ENCODE measurements around the gene MCC. TPM values are rescaled to one million over a fixed set of nuclear protein-coding genes. Genes with fewer than 3 reads are reported as not detected.

The MCC gene
- total RNA-seq, 6 donors from 2014 or later: 12.1 to 67.1 (median 21.3) TPM

DNA sequence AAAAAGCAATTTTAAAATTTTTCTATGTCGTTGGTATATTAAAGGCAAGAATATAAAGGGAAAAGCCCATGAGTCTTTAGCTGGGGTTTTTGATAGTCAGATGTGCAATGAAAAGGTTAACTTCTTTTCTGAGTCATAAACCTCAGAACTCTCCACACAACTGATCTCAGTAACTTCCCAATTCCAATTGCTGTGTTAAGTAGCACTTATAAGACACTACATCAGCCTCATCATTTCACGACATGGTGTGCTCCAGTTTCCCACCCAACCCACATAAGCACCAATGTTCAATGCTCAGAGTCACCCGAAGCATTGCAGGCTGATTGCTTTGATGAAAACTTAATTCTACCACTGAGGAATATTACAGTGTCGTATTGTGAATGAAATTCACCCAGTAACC lies 209.3 kb downstream of the MCC start:
- Histone ChIP-seq H3K27me3 (no peaks in the 10 kb centered on the region), H3K9me3 (no peaks in the 10 kb centered on the region), H3K27ac (no peak overlapping the region), H3K4me3 (no peak overlapping the region), H3K36me3 (no peaks in the 10 kb centered on the region), H3K4me1 (peaks cover 0 to 14% (median 0%) of the 10 kb centered on the region in 4 donors)
- no peak for DNase-seq
- no peak for ATAC-seq (ENCODE audit: low FRiP score in 2 of 2)
- 62 to 89% methylated on average over 4 of the region's 4 CpGs for WGBS, 2 donors
- TF ChIP-seq POLR2AphosphoS5 (IDR thresholded peaks at IDR 0.05): no peak
- TF ChIP-seq, protein P1, sequence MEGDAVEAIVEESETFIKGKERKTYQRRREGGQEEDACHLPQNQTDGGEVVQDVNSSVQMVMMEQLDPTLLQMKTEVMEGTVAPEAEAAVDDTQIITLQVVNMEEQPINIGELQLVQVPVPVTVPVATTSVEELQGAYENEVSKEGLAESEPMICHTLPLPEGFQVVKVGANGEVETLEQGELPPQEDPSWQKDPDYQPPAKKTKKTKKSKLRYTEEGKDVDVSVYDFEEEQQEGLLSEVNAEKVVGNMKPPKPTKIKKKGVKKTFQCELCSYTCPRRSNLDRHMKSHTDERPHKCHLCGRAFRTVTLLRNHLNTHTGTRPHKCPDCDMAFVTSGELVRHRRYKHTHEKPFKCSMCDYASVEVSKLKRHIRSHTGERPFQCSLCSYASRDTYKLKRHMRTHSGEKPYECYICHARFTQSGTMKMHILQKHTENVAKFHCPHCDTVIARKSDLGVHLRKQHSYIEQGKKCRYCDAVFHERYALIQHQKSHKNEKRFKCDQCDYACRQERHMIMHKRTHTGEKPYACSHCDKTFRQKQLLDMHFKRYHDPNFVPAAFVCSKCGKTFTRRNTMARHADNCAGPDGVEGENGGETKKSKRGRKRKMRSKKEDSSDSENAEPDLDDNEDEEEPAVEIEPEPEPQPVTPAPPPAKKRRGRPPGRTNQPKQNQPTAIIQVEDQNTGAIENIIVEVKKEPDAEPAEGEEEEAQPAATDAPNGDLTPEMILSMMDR (IDR thresholded peaks at IDR 0.05): no peak
- no peak for TF ChIP-seq POLR2A (IDR thresholded peaks at IDR 0.05)
- TF ChIP-seq EP300 (IDR thresholded peaks at IDR 0.05): no peak

DNA sequence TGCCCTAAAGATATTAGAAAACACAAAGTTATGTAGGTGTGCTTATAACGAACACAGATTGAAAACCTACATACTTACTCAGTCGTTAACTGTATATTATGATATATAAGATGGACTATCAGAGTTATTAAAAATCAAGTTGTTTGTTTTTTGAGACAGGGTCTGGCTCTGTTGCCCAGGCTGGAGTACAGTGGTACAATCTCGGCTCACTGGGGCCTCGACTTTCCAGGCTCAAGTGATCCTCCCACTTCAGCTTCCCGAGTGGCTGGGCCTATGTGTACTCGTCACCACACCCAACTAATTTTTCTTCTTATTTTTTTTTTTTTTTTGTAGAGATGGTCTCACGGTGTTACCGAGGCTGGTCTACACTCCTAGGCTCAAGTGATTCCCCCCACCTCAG lies 211.8 kb downstream of the MCC start:
- no peak overlapping the region for H3K27ac ChIP-seq
- no peak for DNase-seq
- TF ChIP-seq POLR2A (IDR thresholded peaks at IDR 0.05): no peak
- TF ChIP-seq EP300 (IDR thresholded peaks at IDR 0.05): no peak
- TF ChIP-seq, protein P1 (IDR thresholded peaks at IDR 0.05): no peak
- TF ChIP-seq POLR2AphosphoS5 (IDR thresholded peaks at IDR 0.05): no peak
- no peaks in the 10 kb centered on the region for H3K9me3 ChIP-seq
- peaks cover 0 to 10% (median 0%) of the 10 kb centered on the region in 4 donors for H3K4me1 ChIP-seq
- H3K4me3 ChIP-seq: no peak overlapping the region
- WGBS, 2 donors: 94 to 95% methylated on average over 8 of the region's 8 CpGs
- no peak for ATAC-seq (ENCODE audit: low FRiP score in 2 of 2)
- no peaks in the 10 kb centered on the region for H3K27me3 ChIP-seq
- H3K36me3 ChIP-seq: no peaks in the 10 kb centered on the region

DNA sequence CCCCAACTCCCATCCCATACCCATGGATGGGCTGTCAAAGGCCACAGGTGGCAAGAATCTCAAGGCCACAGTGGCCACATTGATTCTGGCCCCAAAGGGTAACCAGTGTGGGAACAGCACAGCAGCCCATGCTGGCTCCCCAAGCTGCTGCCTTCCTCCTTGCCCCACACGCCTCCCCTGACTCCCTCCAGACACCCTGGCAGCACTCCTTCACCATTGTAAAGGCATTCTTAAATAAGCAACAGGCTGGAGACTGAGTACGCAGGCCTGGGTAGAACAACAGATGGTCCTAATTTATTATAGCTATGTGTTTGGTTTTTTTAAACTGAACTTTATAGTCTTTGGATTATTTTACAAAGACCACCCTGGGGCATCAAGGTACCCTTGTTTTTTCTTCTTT lies 212.3 kb downstream of the MCC start:
- Histone ChIP-seq H3K27me3 (no peaks in the 10 kb centered on the region), H3K9me3 (no peaks in the 10 kb centered on the region), H3K4me3 (no peak overlapping the region), H3K27ac (no peak overlapping the region), H3K4me1 (peaks cover 0 to 8% (median 2%) of the 10 kb centered on the region in 4 donors), H3K36me3 (no peaks in the 10 kb centered on the region)
- no peak for DNase-seq
- TF ChIP-seq, protein P1 (IDR thresholded peaks at IDR 0.05): no peak
- TF ChIP-seq EP300 (IDR thresholded peaks at IDR 0.05) (no peak), POLR2A (IDR thresholded peaks at IDR 0.05) (no peak), POLR2AphosphoS5 (IDR thresholded peaks at IDR 0.05) (no peak)
- 91 to 94% methylated on average over 2 of the region's 2 CpGs for WGBS, 2 donors
- ATAC-seq (ENCODE audit: low FRiP score in 2 of 2): no peak

DNA sequence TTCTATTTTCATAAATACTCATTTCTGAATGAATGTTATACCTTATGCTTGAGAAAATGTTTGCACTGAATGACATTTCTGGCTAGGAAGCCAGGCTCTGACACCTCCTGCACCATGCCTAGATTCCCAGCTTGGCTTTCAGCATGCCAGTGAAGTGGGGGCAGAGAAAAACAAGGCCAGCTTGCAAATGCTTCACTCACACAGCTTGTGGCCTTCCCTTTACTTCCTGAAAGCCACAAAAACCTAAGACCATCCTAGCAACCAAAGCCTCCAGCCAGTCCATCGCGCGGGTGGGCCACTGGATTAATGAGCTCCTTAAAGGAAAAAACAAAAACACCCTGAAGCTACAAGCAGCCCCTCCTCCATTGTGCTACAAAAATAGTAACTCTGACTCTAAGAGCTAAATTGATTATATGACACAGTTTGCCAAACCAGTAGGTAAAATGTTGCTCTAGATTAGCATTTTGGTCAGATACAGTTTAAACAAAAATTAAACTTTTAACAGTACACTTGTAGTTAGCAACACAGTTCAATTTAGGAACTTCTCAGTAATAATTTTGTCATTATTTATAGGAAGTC lies 213.3 kb downstream of the MCC start:
- ATAC-seq (ENCODE audit: low FRiP score in 2 of 2) (no peak), DNase-seq (no peak)
- no peaks in the 10 kb centered on the region for H3K36me3 ChIP-seq
- TF ChIP-seq EP300 (IDR thresholded peaks at IDR 0.05) (no peak), POLR2AphosphoS5 (IDR thresholded peaks at IDR 0.05) (no peak), POLR2A (IDR thresholded peaks at IDR 0.05) (no peak)
- TF ChIP-seq, protein P1 (IDR thresholded peaks at IDR 0.05): no peak
- no peak overlapping the region for H3K4me3 ChIP-seq
- 76 to 81% methylated on average over 3 of the region's 3 CpGs for WGBS, 2 donors
- H3K9me3 ChIP-seq: no peaks in the 10 kb centered on the region
- no peak overlapping the region for H3K27ac ChIP-seq
- no peaks in the 10 kb centered on the region for H3K27me3 ChIP-seq
- H3K4me1 ChIP-seq: peaks cover 0 to 8% (median 2%) of the 10 kb centered on the region in 4 donors

DNA sequence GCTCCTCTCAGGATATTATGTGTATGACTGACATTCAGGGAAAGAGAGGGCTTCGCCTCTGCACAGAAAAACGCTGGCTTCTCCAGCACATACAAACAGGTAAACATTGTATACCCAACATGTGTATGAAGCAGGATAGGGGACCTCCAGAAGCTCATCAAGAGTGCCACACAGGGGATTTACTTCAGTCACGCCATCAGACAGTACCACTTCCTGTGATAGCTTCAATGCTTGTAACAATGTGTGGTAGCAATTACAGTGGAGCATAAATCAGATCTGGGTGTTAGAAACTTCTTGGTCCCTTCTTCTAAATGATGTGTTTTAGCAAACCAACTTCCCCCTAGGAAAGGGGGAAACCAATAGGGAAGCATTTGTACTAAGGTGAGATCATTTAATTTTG lies 214.3 kb downstream of the MCC start:
- H3K4me1 ChIP-seq: peaks cover 0 to 8% (median 5%) of the 10 kb centered on the region in 4 donors
- no peaks in the 10 kb centered on the region for H3K36me3 ChIP-seq
- no peak overlapping the region for H3K27ac ChIP-seq
- no peaks in the 10 kb centered on the region for H3K27me3 ChIP-seq
- ATAC-seq (ENCODE audit: low FRiP score in 2 of 2) (no peak), DNase-seq (no peak)
- H3K4me3 ChIP-seq: no peak overlapping the region
- no peaks in the 10 kb centered on the region for H3K9me3 ChIP-seq
- TF ChIP-seq POLR2A (IDR thresholded peaks at IDR 0.05): no peak
- TF ChIP-seq, protein P1 (IDR thresholded peaks at IDR 0.05): no peak
- TF ChIP-seq EP300 (IDR thresholded peaks at IDR 0.05): no peak
- WGBS, 2 donors: 77 to 80% methylated on average over 3 of the region's 3 CpGs

All from upper lobe of left lung (tissue), 6 donors.